H1 (cell line): ENCODE results near the gene TTYH2. TPM values are rescaled to one million over a fixed set of nuclear protein-coding genes. Genes with fewer than 3 reads are reported as not detected.

Experiments used
- CTCF ChIA-PET: fragments of 300-600 bp; sonication (Branson Sonifier 250); formaldehyde crosslinking; loops from one replicate; lab custom pipeline; 2021; ENCODE audit not compliant: partially characterized antibody; lab: Charles Lee
- POLR2A ChIA-PET: fragments of 300-600 bp; sonication (Branson Sonifier 250); formaldehyde crosslinking; loops from one replicate; lab custom pipeline; 2021; ENCODE audit warnings: inconsistent platforms; ENCODE audit not compliant: partially characterized antibody; lab: Charles Lee
- DNase-seq, 2 experiments: peaks; one replicate each; pipeline versions ENCODE4 v3.0.0 to v3.0.0-alpha.2; 2010 to 2022; ENCODE audit warnings: low spot score in 2 of 2, low read depth in 1 of 2, mixed read lengths in 1 of 2
- FAIRE-seq: peaks from 2 replicates; lab custom pipeline; 2011; peaks lifted over from hg19 to GRCh38; lab: Jason Lieb, UNC
- H2AFZ ChIP-seq: 2 replicates; pipeline ENCODE4 v1.8.1; 2012; ENCODE audit warnings: low read length, inconsistent platforms
- H2AK5ac ChIP-seq: 2 replicates; pipeline ENCODE4 v1.6.1; 2013; ENCODE audit warnings: low read depth, low read length
- H2BK120ac ChIP-seq: replicated peaks from 2 replicates; pipeline ENCODE3; 2013; ENCODE audit warnings: low read depth, low read length, inconsistent platforms
- H2BK12ac ChIP-seq: 2 replicates; pipeline ENCODE4 v1.6.1; 2013; ENCODE audit warnings: low read depth, low read length
- H2BK15ac ChIP-seq: 2 replicates; pipeline ENCODE4 v1.6.1; 2013; ENCODE audit warnings: low read length
- H2BK20ac ChIP-seq: 2 replicates; pipeline ENCODE4 v1.6.1; 2013; ENCODE audit warnings: low read length
- H2BK5ac ChIP-seq: 2 replicates; pipeline ENCODE4 v1.6.1; 2013; ENCODE audit warnings: low read depth, low read length
- H3K14ac ChIP-seq: 2 replicates; pipeline ENCODE4 v1.6.1; 2013; ENCODE audit warnings: inconsistent platforms; ENCODE audit not compliant: insufficient read length
- H3K18ac ChIP-seq: 2 replicates; pipeline ENCODE4 v1.6.1; 2013; ENCODE audit warnings: low read length; ENCODE audit errors: extremely low read depth
- H3K23ac ChIP-seq: 2 replicates; pipeline ENCODE4 v1.6.1; 2013; ENCODE audit warnings: inconsistent platforms; ENCODE audit not compliant: insufficient read length
- H3K23me2 ChIP-seq: 2 replicates; pipeline ENCODE4 v1.6.1; 2013; ENCODE audit warnings: low read depth, low read length
- H3K27ac ChIP-seq: 2 replicates; pipeline ENCODE4 v1.6.1; 2011; ENCODE audit warnings: low read depth, low read length, inconsistent platforms
- H3K27me3 ChIP-seq, 4 experiments: replicated peaks in 1 of 4; 1 replicate in 1 of 4; 2 replicates in 3 of 4; pipeline versions ENCODE4 v1.6.1 to v1.8.1; 2011 to 2013; ENCODE audit warnings: low read length in 3 of 4, mild to moderate bottlenecking in 3 of 4, inconsistent platforms in 2 of 4, mixed read lengths in 2 of 4, moderate library complexity in 1 of 4; ENCODE audit not compliant: control insufficient read depth in 3 of 4, insufficient read depth in 3 of 4; ENCODE audit errors: extremely low read depth in 1 of 4
- H3K36me3 ChIP-seq, 4 experiments: 2 replicates each; pipeline versions ENCODE4 v1.6.1 to v1.8.1; 2011 to 2013; ENCODE audit warnings: mild to moderate bottlenecking in 4 of 4, low read length in 3 of 4, moderate library complexity in 2 of 4, control low read depth in 1 of 4, inconsistent platforms in 1 of 4; ENCODE audit not compliant: insufficient read depth in 4 of 4, control insufficient read depth in 2 of 4
- H3K4ac ChIP-seq: replicated peaks from 2 replicates; pipeline ENCODE3; 2013; ENCODE audit warnings: low read length, low read depth, mixed read lengths, inconsistent platforms; ENCODE audit not compliant: insufficient read length
- H3K4me1 ChIP-seq, 4 experiments: replicated peaks in 1 of 4; 1 replicate in 1 of 4; 2 replicates in 3 of 4; pipeline versions ENCODE4 v1.6.1 to v1.8.1; 2011 to 2013; ENCODE audit warnings: low read length in 3 of 4, inconsistent platforms in 2 of 4, mixed read lengths in 1 of 4; ENCODE audit not compliant: insufficient read depth in 4 of 4, control insufficient read depth in 3 of 4
- H3K4me2 ChIP-seq, 2 experiments: 2 replicates each; pipeline versions ENCODE4 v1.6.1 to v1.8.1; 2011 to 2013; ENCODE audit warnings: low read depth in 2 of 2, low read length in 2 of 2, control low read depth in 1 of 2, inconsistent platforms in 1 of 2, mild to moderate bottlenecking in 1 of 2; ENCODE audit not compliant: insufficient read depth in 1 of 2
- H3K4me3 ChIP-seq, 4 experiments: fragments of 200-600, 300-600 bp in 1 of 4; sonication (generic), shearing (Covaris generic), sonication (Bioruptor Twin) in 1 of 4; 2 replicates each; pipeline versions ENCODE4 v1.5.1 to v1.8.1; 2011 to 2016; ENCODE audit warnings: low read length in 4 of 4, low read depth in 3 of 4, control low read depth in 2 of 4, inconsistent platforms in 2 of 4, mild to moderate bottlenecking in 2 of 4, mixed read lengths in 1 of 4, moderate library complexity in 1 of 4; ENCODE audit not compliant: insufficient read depth in 2 of 4; ENCODE audit errors: extremely low read depth in 1 of 4
- H3K56ac ChIP-seq: replicated peaks from 2 replicates; pipeline ENCODE3; 2013; ENCODE audit warnings: low read depth, mild to moderate bottlenecking, mixed read lengths, low read length, inconsistent platforms; ENCODE audit not compliant: insufficient read length
- H3K79me1 ChIP-seq: 2 replicates; pipeline ENCODE4 v1.6.1; 2013; ENCODE audit warnings: low read depth, low read length, control low read depth
- H3K79me2 ChIP-seq, 2 experiments: 2 replicates each; pipeline versions ENCODE4 v1.6.1 to v1.8.1; 2012 to 2013; ENCODE audit warnings: low read length in 2 of 2, mild to moderate bottlenecking in 2 of 2, inconsistent platforms in 1 of 2; ENCODE audit not compliant: insufficient read depth in 2 of 2, control insufficient read depth in 1 of 2
- H3K9ac ChIP-seq, 4 experiments: replicated peaks in 1 of 4; 1 replicate in 1 of 4; 2 replicates in 3 of 4; pipeline versions ENCODE4 v1.6.1 to v1.8.1; 2011 to 2013; ENCODE audit warnings: low read depth in 3 of 4, low read length in 3 of 4, control low read depth in 2 of 4, mild to moderate bottlenecking in 2 of 4, moderate library complexity in 2 of 4, inconsistent platforms in 1 of 4; ENCODE audit errors: extremely low read depth in 1 of 4
- H3K9me3 ChIP-seq, 2 experiments: 2 replicates each; pipeline versions ENCODE4 v1.6.1 to v1.8.1; 2012 to 2013; ENCODE audit warnings: mild to moderate bottlenecking in 2 of 2, moderate library complexity in 2 of 2, control low read depth in 1 of 2, inconsistent platforms in 1 of 2, low read depth in 1 of 2, low read length in 1 of 2, mixed read lengths in 1 of 2; ENCODE audit not compliant: insufficient read depth in 2 of 2
- H4K20me1 ChIP-seq, 2 experiments: replicated peaks in 1 of 2; 2 replicates each; pipeline versions ENCODE3 to v1.8.1; 2011 to 2013; ENCODE audit warnings: inconsistent platforms in 2 of 2, low read length in 2 of 2, mild to moderate bottlenecking in 1 of 2; ENCODE audit not compliant: insufficient read depth in 2 of 2, control insufficient read depth in 1 of 2
- H4K5ac ChIP-seq: 2 replicates; pipeline ENCODE4 v1.6.1; 2013; ENCODE audit warnings: low read length, low read depth, mixed read lengths, inconsistent platforms; ENCODE audit not compliant: insufficient read length
- H4K8ac ChIP-seq: 2 replicates; pipeline ENCODE4 v1.8.0; 2013; ENCODE audit warnings: mild to moderate bottlenecking, moderate library complexity, low read length, inconsistent platforms; ENCODE audit not compliant: insufficient read depth; ENCODE audit errors: extremely low read depth
- H4K91ac ChIP-seq: replicated peaks from 2 replicates; pipeline ENCODE3; 2013; ENCODE audit warnings: low read length, mixed read lengths, inconsistent platforms; ENCODE audit not compliant: insufficient read length
- BACH1 ChIP-seq: IDR thresholded peaks from 2 replicates; pipeline ENCODE4 v1.6.1; 2012; ENCODE audit warnings: low read length, improper control_type of control experiment
- CTBP2 ChIP-seq: IDR thresholded peaks from 2 replicates; pipeline ENCODE4 v1.7.0; 2011; ENCODE audit warnings: borderline replicate concordance, mild to moderate bottlenecking, moderate library complexity, mixed read lengths, low read length; ENCODE audit not compliant: insufficient read depth, insufficient read length
- FOSL1 ChIP-seq: IDR thresholded peaks from 2 replicates; pipeline ENCODE4 v1.6.1; 2011; ENCODE audit warnings: mild to moderate bottlenecking, low read depth, low read length, moderate library complexity; ENCODE audit not compliant: insufficient read depth
- JUN ChIP-seq: IDR thresholded peaks from 2 replicates; pipeline ENCODE4 v1.6.1; 2011; ENCODE audit warnings: low read depth, mild to moderate bottlenecking, improper control_type of control experiment, low read length
- PHF8 ChIP-seq: fragments of 200-600 bp; sonication (generic); conservative IDR thresholded peaks from 2 replicates; pipeline ENCODE4 v1.7.1; 2012; ENCODE audit warnings: low read depth, mild to moderate bottlenecking, inconsistent platforms, low read length, moderate library complexity
- POLR2A ChIP-seq, 2 experiments: IDR thresholded peaks; 1 replicate in 1 of 2; 2 replicates in 1 of 2; pipeline ENCODE4 v1.6.1; 2011; ENCODE audit warnings: low read depth in 2 of 2, low read length in 2 of 2, mild to moderate bottlenecking in 2 of 2; ENCODE audit errors: control extremely low read depth in 1 of 2
- RBBP5 ChIP-seq: IDR thresholded peaks from 2 replicates; pipeline ENCODE4 v1.7.1; 2012; ENCODE audit warnings: low read depth, mild to moderate bottlenecking, inconsistent platforms, low read length, moderate library complexity, borderline replicate concordance
- TAF7 ChIP-seq: optimal IDR thresholded peaks from 2 replicates; pipeline ENCODE3; 2011; ENCODE audit warnings: low read depth, mild to moderate bottlenecking, inconsistent platforms, low read length, moderate library complexity, borderline replicate concordance
- TCF12 ChIP-seq: IDR thresholded peaks from 2 replicates; pipeline ENCODE4 v1.6.1; 2011; ENCODE audit warnings: low read depth, mild to moderate bottlenecking, low read length
- YY1 ChIP-seq: IDR thresholded peaks from 2 replicates; pipeline ENCODE4 v1.6.1; 2011; ENCODE audit warnings: low read depth, mild to moderate bottlenecking, low read length
- WGBS, 2 experiments: shearing (Covaris generic) in 1 of 2; methylation state at CpG; one replicate each; pipeline versions ENCODE4 v1.1.6 to v1.1.7; 2013 to 2015; ENCODE audit warnings: low lambda C conversion rate in 2 of 2, mixed read lengths in 2 of 2, inconsistent platforms in 1 of 2, low coverage in 1 of 2, missing lambda C conversion rate in 1 of 2; ENCODE audit not compliant: insufficient replicate concordance in 2 of 2, insufficient coverage in 1 of 2, insufficient read length in 1 of 2; ENCODE audit errors: extremely low coverage in 1 of 2, missing lambda C conversion rate in 1 of 2; 5-methylcytosine and 5-hydroxymethylcytosine counted together
- polyA plus RNA-seq, 7 experiments: library from polyadenylated mRNA; depleted of rRNA in 3 of 7; stranded (reverse) in 5 of 7; unstranded in 2 of 7; fragments of >200 nt in 5 of 7; fragments of 200-250 nt in 2 of 7; gene quantifications; 1 replicate in 5 of 7; 2 replicates in 1 of 7; 4 replicates in 1 of 7; pipeline versions ENCODE4 v1.2.1 to v1.2.3, GENCODE V29; 2011 to 2013; ENCODE audit warnings: missing spikeins in 2 of 7, mixed read lengths in 2 of 7
- total RNA-seq: library from RNA; stranded (reverse); fragmentation: NEBNext Ultra II Directional; extraction: Animal tissue kit (Norgen Biotek cat#: 25700); gene quantifications from 2 replicates; pipeline ENCODE4 v1.2.1, GENCODE V29; 2021

TTYH2 gene
- total and polyA plus RNA-seq, 2 of the 8 experiments (the other 6 are each of a cell fraction or from before 2014, with no cell fraction given), result 3.2 to 9.2 TPM

- Histone ChIP-seq H3K4me1 (peaks cover 0 to 6% (median 4%) of the 10 kb centered on the region in 4 experiments; a peak in 3 of 7 replicates), H3K79me2 (no peaks in the 10 kb centered on the region), H3K14ac (no peak overlapping the region), H3K4ac (no peak overlapping the region), H3K23me2 (peaks cover 5% of the 10 kb centered on the region; the same call in 1 of the 2 replicates), H2BK120ac (no peak overlapping the region), H3K4me3 (no peak overlapping the region), H4K20me1 (no peaks in the 10 kb centered on the region), H3K4me2 (no peak overlapping the region), H3K23ac (no peak overlapping the region), H2BK15ac (no peak overlapping the region), H4K8ac (no peak overlapping the region), H2BK20ac (no peak overlapping the region), H2BK12ac (no peak overlapping the region), H3K27ac (no peak overlapping the region), H3K9me3 (no peaks in the 10 kb centered on the region), H4K91ac (no peak overlapping the region)
- POLR2A ChIA-PET, result no interaction called here
- TF ChIP-seq PHF8, result no peak
- no peak for TF ChIP-seq TCF12
- TF ChIP-seq TAF7, result no peak
- TF ChIP-seq CTBP2, result no peak
- TF ChIP-seq RBBP5, result no peak
- no peak for TF ChIP-seq JUN
- TF ChIP-seq POLR2A (IDR thresholded peaks at IDR 0.05; ENCODE audit: control extremely low read depth in 1 of 2, low read depth in 2 of 2, low read length in 2 of 2), result no peak
- TF ChIP-seq BACH1, result no peak
- no peak for TF ChIP-seq FOSL1
- no peak for TF ChIP-seq YY1
- TF ChIP-seq, all 59 proteins: peak for 0
- H3K9ac ChIP-seq, result no peak overlapping the region
- no peaks in the 10 kb centered on the region for H3K36me3 ChIP-seq
- CTCF ChIA-PET, result interaction anchor here (0.6 to 9.1 kb wide), 10 partner anchors 8 to 250 kb away, joined by 3 to 106 read pairs (median 6); partner anchors contain the start of genes BTBD17, DNAI2 and GPR142
- H3K79me1 ChIP-seq, result no peaks in the 10 kb centered on the region
- H2AFZ ChIP-seq, result no peak overlapping the region
- no peak overlapping the region for H2AK5ac ChIP-seq
- H2BK5ac ChIP-seq, result no peak overlapping the region
- no peak for FAIRE-seq
- DNase-seq, result no peak
- WGBS, 2 experiments, result 94% methylated on average over 3 of the region's 4 CpGs; no CpG with 5 or more reads in 1 of the 2 experiments
- no peaks in the 10 kb centered on the region for H3K27me3 ChIP-seq
- H4K5ac ChIP-seq, result no peak overlapping the region
- H3K18ac ChIP-seq, result no peak overlapping the region
- no peak overlapping the region for H3K56ac ChIP-seq
Observed at GRCh38 chr17:74283371-74283673, 70.0 kb downstream of the TTYH2 start.
